GM10266 (cell line): ENCODE results near the gene ACVR1C.

Experiments
- DNase-seq: peaks from one replicate; pipeline ENCODE4 v3.0.0; 2012; ENCODE audit errors: extremely low spot score
- CTCF ChIP-seq: IDR thresholded peaks from 2 replicates; pipeline ENCODE4 v1.5.1; 2012; ENCODE audit warnings: mild to moderate bottlenecking, low read depth; ENCODE audit not compliant: control insufficient read depth, insufficient read depth; ENCODE audit errors: missing control alignments

The ACVR1C gene

GRCh38 chr2:157644776-157645175, 16.1 kb upstream of the ACVR1C start:
- DNase-seq = no peak
- TF ChIP-seq CTCF = no peak

- no peak for DNase-seq
- TF ChIP-seq CTCF = no peak
Measured at GRCh38 chr2:157631861-157632260, 3.2 kb upstream of the ACVR1C start.

GRCh38 chr2:157627594-157628476, 829 bp downstream of the ACVR1C start:
- DNase-seq = peak; percentile 18
- TF ChIP-seq CTCF = no peak

- no peak for TF ChIP-seq CTCF
- DNase-seq = no peak
Measured at GRCh38 chr2:157625296-157625695, 3.4 kb downstream of the ACVR1C start.

GRCh38 chr2:157620956-157621355, 7.7 kb downstream of the ACVR1C start:
- DNase-seq = no peak
- no peak for TF ChIP-seq CTCF

GRCh38 chr2:157611726-157612125, 16.9 kb downstream of the ACVR1C start:
- DNase-seq = no peak
- no peak for TF ChIP-seq CTCF

GRCh38 chr2:157611110-157611509, 17.6 kb downstream of the ACVR1C start:
- TF ChIP-seq CTCF = no peak
- no peak for DNase-seq
